H9 (cell line): ENCODE measurements around the gene VWC2L. TPM values are rescaled to one million over a fixed set of nuclear protein-coding genes. Genes with fewer than 3 reads are reported as not detected.

Experiments used
- DNase-seq: peaks from one replicate; pipeline ENCODE4 v3.0.0-alpha.2; 2017
- H2AFZ ChIP-seq: one replicate; pipeline ENCODE4 v1.6.1; 2013; ENCODE audit warnings: mild to moderate bottlenecking, low read length, control low read depth, moderate library complexity
- H2AK5ac ChIP-seq: 2 replicates; pipeline ENCODE4 v1.6.1; 2013; ENCODE audit warnings: low read length, control low read depth, mixed read lengths; ENCODE audit not compliant: insufficient read length
- H2BK120ac ChIP-seq: one replicate; pipeline ENCODE4 v1.6.1; 2013; ENCODE audit warnings: low read depth, mild to moderate bottlenecking, low read length, control low read depth, inconsistent platforms; ENCODE audit not compliant: poor library complexity, severe bottlenecking
- H2BK12ac ChIP-seq: 2 replicates; pipeline ENCODE4 v1.6.1; 2013; ENCODE audit warnings: low read length, control low read depth, mixed read lengths, low read depth; ENCODE audit not compliant: insufficient read length
- H2BK15ac ChIP-seq: 2 replicates; pipeline ENCODE4 v1.6.1; 2013; ENCODE audit warnings: low read depth, low read length, control low read depth
- H2BK20ac ChIP-seq: one replicate; pipeline ENCODE4 v1.6.1; 2013; ENCODE audit warnings: low read depth, mild to moderate bottlenecking, low read length, control low read depth, inconsistent platforms; ENCODE audit not compliant: poor library complexity, severe bottlenecking
- H2BK5ac ChIP-seq: 2 replicates; pipeline ENCODE4 v1.6.1; 2013; ENCODE audit warnings: low read length, control low read depth, mixed read lengths; ENCODE audit not compliant: insufficient read length
- H3K14ac ChIP-seq: 2 replicates; pipeline ENCODE4 v1.6.1; 2013; ENCODE audit warnings: low read length, control low read depth; ENCODE audit not compliant: insufficient read depth
- H3K18ac ChIP-seq: 2 replicates; pipeline ENCODE4 v1.6.1; 2013; ENCODE audit warnings: low read depth, mild to moderate bottlenecking, mixed read lengths, low read length, control low read depth; ENCODE audit not compliant: insufficient read length
- H3K23ac ChIP-seq: 2 replicates; pipeline ENCODE4 v1.6.1; 2013; ENCODE audit warnings: low read length, control low read depth, mixed read lengths, low read depth; ENCODE audit not compliant: insufficient read length
- H3K23me2 ChIP-seq: 2 replicates; pipeline ENCODE4 v1.6.1; 2013; ENCODE audit warnings: low read depth, mild to moderate bottlenecking, mixed read lengths, low read length, control low read depth; ENCODE audit not compliant: insufficient read length, poor library complexity, severe bottlenecking
- H3K27ac ChIP-seq: 2 replicates; pipeline ENCODE4 v1.5.1; 2013; ENCODE audit warnings: low read length, control low read depth, mixed read lengths, low read depth; ENCODE audit not compliant: insufficient read length
- H3K27me3 ChIP-seq: 2 replicates; pipeline ENCODE4 v1.6.1; 2013; ENCODE audit warnings: low read length, control low read depth, inconsistent platforms; ENCODE audit not compliant: insufficient read depth
- H3K4ac ChIP-seq: 2 replicates; pipeline ENCODE4 v1.6.1; 2013; ENCODE audit warnings: low read depth, mild to moderate bottlenecking, control low read depth, inconsistent platforms, low read length, moderate library complexity
- H3K4me1 ChIP-seq: 2 replicates; pipeline ENCODE4 v1.6.1; 2013; ENCODE audit warnings: low read length, control low read depth, inconsistent platforms; ENCODE audit not compliant: insufficient read depth
- H3K4me2 ChIP-seq: 2 replicates; pipeline ENCODE4 v1.6.1; 2013; ENCODE audit warnings: low read length, control low read depth, mixed read lengths; ENCODE audit not compliant: insufficient read length, insufficient read depth
- H3K56ac ChIP-seq: 2 replicates; pipeline ENCODE4 v1.6.1; 2013; ENCODE audit warnings: low read depth, mild to moderate bottlenecking, mixed read lengths, low read length, control low read depth; ENCODE audit not compliant: insufficient read length
- H3K79me1 ChIP-seq: 2 replicates; pipeline ENCODE4 v1.6.1; 2013; ENCODE audit warnings: low read depth, mild to moderate bottlenecking, moderate library complexity, low read length, control low read depth, inconsistent platforms; ENCODE audit not compliant: insufficient read depth, poor library complexity, severe bottlenecking
- H3K79me2 ChIP-seq: 2 replicates; pipeline ENCODE4 v1.6.1; 2013; ENCODE audit warnings: low read length, control low read depth, inconsistent platforms; ENCODE audit not compliant: insufficient read depth
- H3K9ac ChIP-seq: 2 replicates; pipeline ENCODE4 v1.6.1; 2013; ENCODE audit warnings: low read length, control low read depth, mixed read lengths; ENCODE audit not compliant: insufficient read length; ENCODE audit errors: extremely low read depth
- H3K9me3 ChIP-seq: one replicate; pipeline ENCODE4 v1.6.1; 2013; ENCODE audit warnings: low read depth, low read length, inconsistent platforms; ENCODE audit not compliant: control insufficient read depth
- H3T11ph ChIP-seq: one replicate; pipeline ENCODE4 v1.6.1; 2013; ENCODE audit warnings: mild to moderate bottlenecking, low read length, control low read depth, inconsistent platforms
- H4K20me1 ChIP-seq: one replicate; pipeline ENCODE4 v1.6.1; 2013; ENCODE audit not compliant: control insufficient read depth, insufficient read length, insufficient read depth
- H4K5ac ChIP-seq: 2 replicates; pipeline ENCODE4 v1.6.1; 2013; ENCODE audit warnings: low read depth, mild to moderate bottlenecking, mixed read lengths, low read length, control low read depth; ENCODE audit not compliant: insufficient read length
- H4K8ac ChIP-seq: replicated peaks from 2 replicates; pipeline ENCODE4 v1.6.1; 2013; ENCODE audit warnings: low read length, control low read depth, mixed read lengths, low read depth; ENCODE audit not compliant: insufficient read length
- H4K91ac ChIP-seq: 2 replicates; pipeline ENCODE4 v1.6.1; 2013; ENCODE audit warnings: low read depth, mild to moderate bottlenecking, moderate library complexity, mixed read lengths, low read length, control low read depth; ENCODE audit not compliant: insufficient read length
- H3K27ac Mint-ChIP-seq, 3 experiments: 2 replicates in 2 of 3; 3 replicates in 1 of 3; pipeline ENCODE4 v1.8.0; 2020 to 2021; ENCODE audit warnings: mixed read lengths in 3 of 3, mild to moderate bottlenecking in 1 of 3, moderate library complexity in 1 of 3
- H3K27me3 Mint-ChIP-seq: 2 replicates; pipeline ENCODE4 v1.8.0; 2021; ENCODE audit warnings: low read depth, mild to moderate bottlenecking, moderate library complexity, mixed read lengths
- H3K36me3 Mint-ChIP-seq, 3 experiments: 2 replicates in 2 of 3; 3 replicates in 1 of 3; pipeline ENCODE4 v1.8.0; 2020 to 2021; ENCODE audit warnings: low read depth in 3 of 3, mixed read lengths in 3 of 3; ENCODE audit not compliant: insufficient read depth in 1 of 3
- H3K4me1 Mint-ChIP-seq, 2 experiments: 2 replicates each; pipeline ENCODE4 v1.8.0; 2020; ENCODE audit warnings: mixed read lengths in 2 of 2
- H3K4me3 Mint-ChIP-seq, 2 experiments: 2 replicates in 1 of 2; 3 replicates in 1 of 2; pipeline ENCODE4 v1.8.0; 2020 to 2021; ENCODE audit warnings: mild to moderate bottlenecking in 2 of 2, mixed read lengths in 2 of 2, moderate library complexity in 1 of 2
- H3K9me3 Mint-ChIP-seq, 2 experiments: 2 replicates in 1 of 2; 3 replicates in 1 of 2; pipeline ENCODE4 v1.8.0; 2020; ENCODE audit warnings: mild to moderate bottlenecking in 2 of 2, mixed read lengths in 2 of 2, moderate library complexity in 1 of 2
- CTCF ChIP-seq: fragments of 200-600 bp; sonication (generic); conservative IDR thresholded peaks from 3 replicates; pipeline ENCODE4 v1.8.0; 2021; ENCODE audit warnings: antibody characterized with exemption, mild to moderate bottlenecking
- WGBS: extraction: QIAGEN DNeasy Blood & Tissue Kit; methylation state at CpG from one replicate; pipeline ENCODE4 v1.1.7; 2013; ENCODE audit warnings: missing lambda C conversion rate, low lambda C conversion rate, mixed read lengths; ENCODE audit not compliant: insufficient read length; ENCODE audit errors: extremely low coverage; 5-methylcytosine and 5-hydroxymethylcytosine counted together
- total RNA-seq: library from RNA; stranded (reverse); gene quantifications from 2 replicates; pipeline ENCODE4 v1.2.1, GENCODE V29; 2021

Gene VWC2L
- total RNA-seq, 1 experiment from 2014 or later, result not detected

- H3K9me3 ChIP-seq, result no peaks in the 10 kb centered on the region
- H3K27ac ChIP-seq, result no peak overlapping the region
- H2BK12ac ChIP-seq, result no peak overlapping the region
- H3K4me1 Mint-ChIP-seq, result no peaks in the 10 kb centered on the region
- H3K27me3 Mint-ChIP-seq, result peaks cover 86% of the 10 kb centered on the region
- H3K79me1 ChIP-seq, result no peaks in the 10 kb centered on the region
- H4K91ac ChIP-seq, result no peak overlapping the region
- no peak overlapping the region for H3K23ac ChIP-seq
- H2BK5ac ChIP-seq, result no peak overlapping the region
- no peaks in the 10 kb centered on the region for H3K9me3 Mint-ChIP-seq
- DNase-seq, result peak; percentile 52
- H3K4me3 Mint-ChIP-seq, result no peak overlapping the region
- no peaks in the 10 kb centered on the region for H3K36me3 Mint-ChIP-seq
- no peak overlapping the region for H2AK5ac ChIP-seq
- no peak overlapping the region for H3K4me2 ChIP-seq
- H3T11ph ChIP-seq, result no peak overlapping the region
- peak; percentile 79 for TF ChIP-seq CTCF
- no peak overlapping the region for H3K56ac ChIP-seq
- H3K79me2 ChIP-seq, result no peaks in the 10 kb centered on the region
- H3K9ac ChIP-seq, result no peak overlapping the region
- no peak overlapping the region for H2AFZ ChIP-seq
- no peak overlapping the region for H3K27ac Mint-ChIP-seq
- H3K23me2 ChIP-seq, result no peaks in the 10 kb centered on the region
- no peak overlapping the region for H3K4ac ChIP-seq
- no peak overlapping the region for H2BK20ac ChIP-seq
- no peaks in the 10 kb centered on the region for H3K4me1 ChIP-seq
- H4K8ac ChIP-seq, result no peak overlapping the region
- no peak overlapping the region for H2BK120ac ChIP-seq
- H4K20me1 ChIP-seq, result no peaks in the 10 kb centered on the region
- no peak overlapping the region for H3K14ac ChIP-seq
- H2BK15ac ChIP-seq, result no peak overlapping the region
- no peak overlapping the region for H4K5ac ChIP-seq
- peaks cover 3% of the 10 kb centered on the region; the same call in 1 of the 2 replicates for H3K27me3 ChIP-seq
- WGBS, result no CpG with 5 or more reads among the region's 3 CpGs
- no peak overlapping the region for H3K18ac ChIP-seq
These were observed 176.6 kb downstream of the VWC2L start for GRCh38 chr2:214587442-214587841.
